ENCODE measurements around the gene NEK1.
"Not testable (repeated sequence)": the region's sequence is repeated elsewhere in the genome, so short reads cannot be mapped to it uniquely, and the experiment has no call there.

Gene NEK1

DNA sequence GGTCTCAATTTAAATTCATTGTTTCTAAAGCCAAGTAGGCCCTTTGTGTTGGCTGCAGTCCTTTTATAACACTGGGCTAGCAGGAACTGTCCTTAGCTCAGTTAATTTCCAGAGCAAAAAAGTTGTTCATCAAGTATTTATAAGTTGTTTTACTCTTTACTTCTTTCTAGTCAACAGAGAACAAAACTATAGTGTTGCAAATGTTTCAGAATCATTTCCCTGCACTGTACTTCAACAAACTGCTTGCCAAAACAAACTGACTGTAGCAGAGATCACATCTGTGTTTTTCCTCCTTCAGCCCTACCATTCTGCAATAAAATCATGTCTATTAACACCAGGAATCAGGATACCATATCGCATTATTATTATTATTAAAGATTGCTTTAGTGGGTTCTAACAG, 173.1 kb downstream of the NEK1 start:
- H3K4me3 Mint-ChIP-seq: no peak overlapping the region
- peaks cover 28% of the 10 kb centered on the region for H3K36me3 Mint-ChIP-seq (ENCODE audit: low read depth)

DNA sequence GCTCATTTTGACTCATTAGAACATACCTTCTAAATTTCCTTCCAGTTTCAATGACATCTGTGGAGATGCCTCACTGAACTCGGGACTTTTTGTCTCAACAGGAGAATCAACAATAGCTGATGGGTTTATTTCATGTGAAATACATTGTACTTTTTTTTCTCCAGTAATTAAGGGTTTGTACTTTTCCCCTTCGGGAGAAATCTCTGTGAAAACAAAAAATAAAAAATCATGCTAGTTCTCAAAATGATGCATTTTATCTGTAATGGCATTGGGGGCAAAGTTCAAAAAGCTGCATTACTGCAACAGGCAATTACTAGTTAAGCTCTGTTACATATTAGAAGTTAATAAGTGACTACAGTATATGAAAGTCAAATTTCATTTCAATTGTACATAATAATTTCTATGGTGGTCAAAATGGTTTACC, 174.3 kb downstream of the NEK1 start:
- H3K27me3 Mint-ChIP-seq (ENCODE audit: low read depth): no peaks in the 10 kb centered on the region

More for the DNA sequence above, 173.1 kb downstream of the NEK1 start:
- TF ChIP-seq, protein P1, sequence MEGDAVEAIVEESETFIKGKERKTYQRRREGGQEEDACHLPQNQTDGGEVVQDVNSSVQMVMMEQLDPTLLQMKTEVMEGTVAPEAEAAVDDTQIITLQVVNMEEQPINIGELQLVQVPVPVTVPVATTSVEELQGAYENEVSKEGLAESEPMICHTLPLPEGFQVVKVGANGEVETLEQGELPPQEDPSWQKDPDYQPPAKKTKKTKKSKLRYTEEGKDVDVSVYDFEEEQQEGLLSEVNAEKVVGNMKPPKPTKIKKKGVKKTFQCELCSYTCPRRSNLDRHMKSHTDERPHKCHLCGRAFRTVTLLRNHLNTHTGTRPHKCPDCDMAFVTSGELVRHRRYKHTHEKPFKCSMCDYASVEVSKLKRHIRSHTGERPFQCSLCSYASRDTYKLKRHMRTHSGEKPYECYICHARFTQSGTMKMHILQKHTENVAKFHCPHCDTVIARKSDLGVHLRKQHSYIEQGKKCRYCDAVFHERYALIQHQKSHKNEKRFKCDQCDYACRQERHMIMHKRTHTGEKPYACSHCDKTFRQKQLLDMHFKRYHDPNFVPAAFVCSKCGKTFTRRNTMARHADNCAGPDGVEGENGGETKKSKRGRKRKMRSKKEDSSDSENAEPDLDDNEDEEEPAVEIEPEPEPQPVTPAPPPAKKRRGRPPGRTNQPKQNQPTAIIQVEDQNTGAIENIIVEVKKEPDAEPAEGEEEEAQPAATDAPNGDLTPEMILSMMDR (IDR thresholded peaks at IDR 0.05; ENCODE audit: unreplicated experiment in 3 of 3): no peak
- Mint-ChIP-seq H3K9me3 (peaks cover 15% of the 10 kb centered on the region), H3K27ac (peak overlapping the region; percentile 86 to 93 (median 90)), H3K27me3 (ENCODE audit: low read depth) (no peaks in the 10 kb centered on the region), H3K4me1 (peaks cover 35% of the 10 kb centered on the region)

DNA sequence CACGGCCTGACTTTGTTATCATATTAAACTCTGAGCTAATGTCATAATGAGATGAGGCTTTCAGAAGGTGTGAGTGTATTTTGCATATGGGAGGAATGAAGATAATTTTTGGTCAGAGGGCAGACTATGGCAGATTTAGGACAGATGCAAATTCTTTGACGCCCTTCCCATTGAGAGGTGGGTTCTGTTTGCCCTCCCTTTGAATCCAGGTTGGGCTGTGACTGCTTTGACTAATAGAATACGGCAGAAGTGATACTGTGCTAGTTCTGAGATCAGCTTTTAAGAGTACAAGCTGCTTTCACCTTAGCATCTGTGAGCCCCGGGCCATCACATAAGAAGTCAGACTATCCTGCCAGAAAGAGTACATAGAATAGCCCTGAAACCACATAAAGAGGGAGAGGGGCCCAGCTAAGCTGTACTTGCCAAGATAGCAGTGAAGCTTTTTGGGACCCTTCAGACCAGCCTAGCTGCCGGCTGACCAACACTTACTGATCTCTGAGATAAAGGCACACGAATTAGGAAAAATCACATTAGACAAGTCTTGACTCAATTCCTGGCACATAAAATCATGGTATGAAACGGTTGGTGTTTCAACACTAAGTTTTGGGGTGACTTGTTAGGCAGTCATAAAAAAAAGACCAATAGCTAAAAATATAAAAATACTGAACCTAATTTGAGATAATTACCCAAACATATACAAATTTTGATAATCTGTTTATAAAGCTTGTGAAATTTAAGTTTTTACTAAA, 174.9 kb downstream of the NEK1 start:
- H3K4me1 Mint-ChIP-seq: peaks cover 35% of the 10 kb centered on the region
- TF ChIP-seq, protein P1 (IDR thresholded peaks at IDR 0.05; ENCODE audit: unreplicated experiment in 3 of 3): no peak
- H3K27ac Mint-ChIP-seq: peak overlapping the region; percentile 90 to 93 (median 90)

More for the DNA sequence above, 174.3 kb downstream of the NEK1 start:
- peaks cover 35% of the 10 kb centered on the region for H3K4me1 Mint-ChIP-seq
- peak overlapping the region; percentile 48 to 93 (median 90) for H3K27ac Mint-ChIP-seq
- no peak overlapping the region for H3K4me3 Mint-ChIP-seq
- peaks cover 18% of the 10 kb centered on the region for H3K36me3 Mint-ChIP-seq (ENCODE audit: low read depth)
- TF ChIP-seq, protein P1 (IDR thresholded peaks at IDR 0.05; ENCODE audit: unreplicated experiment in 3 of 3): no peak
- H3K9me3 Mint-ChIP-seq: peaks cover 6% of the 10 kb centered on the region

DNA sequence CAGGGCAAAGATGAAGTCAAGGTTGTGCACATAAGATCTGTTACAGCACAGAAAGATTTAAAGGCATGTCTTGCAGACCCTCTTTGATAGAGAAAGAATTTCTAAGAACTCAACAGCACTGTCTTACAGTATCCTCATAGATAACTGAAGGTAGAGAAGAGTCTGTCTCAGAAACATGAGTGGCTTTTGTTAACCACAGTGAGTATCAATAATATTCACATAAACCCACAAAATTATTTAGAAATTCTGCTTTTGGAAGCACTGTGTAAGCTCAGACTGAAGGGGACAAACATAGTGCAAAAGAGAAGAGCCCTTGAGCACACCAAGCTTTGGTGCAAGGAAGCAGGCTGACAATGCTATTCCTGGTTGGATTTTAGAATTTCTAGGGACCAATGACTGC, 175.6 kb downstream of the NEK1 start:
- Mint-ChIP-seq H3K4me1 (peaks cover 35% of the 10 kb centered on the region), H3K27me3 (ENCODE audit: low read depth) (no peaks in the 10 kb centered on the region), H3K9me3 (no peaks in the 10 kb centered on the region), H3K36me3 (ENCODE audit: low read depth) (peaks cover 12% of the 10 kb centered on the region), H3K4me3 (no peak overlapping the region), H3K27ac (peak overlapping the region; percentile 1 to 93 (median 66))
- TF ChIP-seq, protein P1 (IDR thresholded peaks at IDR 0.05; ENCODE audit: unreplicated experiment in 3 of 3): no peak

More for the DNA sequence above, 174.9 kb downstream of the NEK1 start:
- no peaks in the 10 kb centered on the region for H3K27me3 Mint-ChIP-seq (ENCODE audit: low read depth)
- H3K9me3 Mint-ChIP-seq: peaks cover 5% of the 10 kb centered on the region
- peaks cover 15% of the 10 kb centered on the region for H3K36me3 Mint-ChIP-seq (ENCODE audit: low read depth)
- H3K4me3 Mint-ChIP-seq: no peak overlapping the region

DNA sequence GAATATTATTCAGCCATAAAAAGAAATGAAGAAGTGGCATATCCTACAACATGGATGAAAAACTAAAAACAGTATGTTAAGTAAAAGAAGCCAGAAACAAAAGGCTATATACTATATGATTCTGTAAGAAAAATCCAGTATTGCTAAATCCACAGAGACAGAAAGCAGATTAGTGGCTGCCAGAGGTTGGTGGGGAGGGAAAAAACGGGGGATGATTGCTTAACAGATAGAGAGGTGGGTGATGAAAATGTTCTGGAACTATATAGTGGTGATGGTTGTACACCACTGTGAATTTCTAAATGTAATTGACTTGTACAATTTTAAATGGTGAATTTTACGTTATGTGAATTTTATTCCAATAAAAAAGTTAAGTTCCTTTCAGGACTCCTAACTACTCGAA, 184.0 kb downstream of the NEK1 start:
- TF ChIP-seq, protein P1 (IDR thresholded peaks at IDR 0.05; ENCODE audit: unreplicated experiment in 3 of 3): no peak
- Mint-ChIP-seq H3K9me3 (no peaks in the 10 kb centered on the region), H3K27me3 (ENCODE audit: low read depth) (no peaks in the 10 kb centered on the region), H3K36me3 (ENCODE audit: low read depth) (peaks cover 18% of the 10 kb centered on the region), H3K4me1 (no peaks in the 10 kb centered on the region), H3K27ac (no peak overlapping the region), H3K4me3 (no peak overlapping the region)

DNA sequence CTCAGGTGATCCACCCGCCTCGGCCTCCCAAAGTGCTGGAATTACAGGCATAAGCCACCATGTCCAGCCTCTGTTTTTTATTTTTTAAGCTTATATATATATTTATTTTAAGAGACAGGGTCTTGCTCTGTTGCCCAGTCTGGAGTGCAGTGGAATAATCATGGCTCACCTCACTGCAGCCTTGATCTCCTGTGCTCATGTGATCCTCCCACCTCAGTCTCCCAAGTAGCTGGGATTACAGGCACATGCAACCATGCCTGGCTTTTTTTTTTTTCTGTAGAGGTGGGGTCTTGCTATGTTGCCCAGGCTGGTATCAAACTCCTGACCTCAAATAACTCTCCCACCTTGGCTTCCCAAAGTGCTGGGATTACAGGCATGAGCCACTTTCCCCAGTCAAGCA, 184.7 kb downstream of the NEK1 start:
- not testable (repeated sequence) for H3K27me3 Mint-ChIP-seq (ENCODE audit: low read depth); H3K27ac Mint-ChIP-seq; H3K4me3 Mint-ChIP-seq; H3K4me1 Mint-ChIP-seq; H3K9me3 Mint-ChIP-seq
- peaks cover 18% of the 10 kb centered on the region for H3K36me3 Mint-ChIP-seq (ENCODE audit: low read depth)

All from nephron (organoid).